D721Med (cell line): Measurements from ENCODE around the gene ADAMTS6.

Experiments
- DNase-seq: peaks from one replicate; pipeline ENCODE4 v3.0.0; 2011; ENCODE audit warnings: low spot score; ENCODE audit not compliant: insufficient read length
- FAIRE-seq: peaks from 2 replicates; lab custom pipeline; 2011; peaks lifted over from hg19 to GRCh38; lab: Jason Lieb, UNC
- TF ChIP-seq, protein P1 (sequence below): IDR thresholded peaks from 2 replicates; pipeline ENCODE4 v1.5.1; 2012; ENCODE audit warnings: mild to moderate bottlenecking, control low read depth; ENCODE audit not compliant: insufficient read depth; ENCODE audit errors: missing control alignments

Gene ADAMTS6

DNA sequence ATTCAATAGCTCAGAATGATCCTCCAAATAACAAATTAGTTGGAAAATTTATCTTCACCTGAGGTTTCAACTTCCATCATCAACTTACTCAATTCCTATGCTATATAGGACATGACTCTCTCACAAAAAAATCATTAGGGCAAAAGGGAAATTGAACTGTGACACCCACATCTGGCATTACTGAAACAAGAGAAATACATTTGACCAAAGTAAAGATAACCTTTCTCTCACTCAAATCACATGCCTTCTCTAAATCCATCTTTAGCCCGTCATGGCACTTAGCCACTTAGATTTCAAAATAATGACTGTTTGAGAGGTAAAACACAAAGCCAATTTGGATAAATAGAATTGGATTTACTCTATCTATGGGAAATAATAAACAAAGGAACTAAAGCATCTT lies 126.4 kb downstream of the ADAMTS6 start:
- DNase-seq = no peak
- no peak for FAIRE-seq
- TF ChIP-seq, protein P1, sequence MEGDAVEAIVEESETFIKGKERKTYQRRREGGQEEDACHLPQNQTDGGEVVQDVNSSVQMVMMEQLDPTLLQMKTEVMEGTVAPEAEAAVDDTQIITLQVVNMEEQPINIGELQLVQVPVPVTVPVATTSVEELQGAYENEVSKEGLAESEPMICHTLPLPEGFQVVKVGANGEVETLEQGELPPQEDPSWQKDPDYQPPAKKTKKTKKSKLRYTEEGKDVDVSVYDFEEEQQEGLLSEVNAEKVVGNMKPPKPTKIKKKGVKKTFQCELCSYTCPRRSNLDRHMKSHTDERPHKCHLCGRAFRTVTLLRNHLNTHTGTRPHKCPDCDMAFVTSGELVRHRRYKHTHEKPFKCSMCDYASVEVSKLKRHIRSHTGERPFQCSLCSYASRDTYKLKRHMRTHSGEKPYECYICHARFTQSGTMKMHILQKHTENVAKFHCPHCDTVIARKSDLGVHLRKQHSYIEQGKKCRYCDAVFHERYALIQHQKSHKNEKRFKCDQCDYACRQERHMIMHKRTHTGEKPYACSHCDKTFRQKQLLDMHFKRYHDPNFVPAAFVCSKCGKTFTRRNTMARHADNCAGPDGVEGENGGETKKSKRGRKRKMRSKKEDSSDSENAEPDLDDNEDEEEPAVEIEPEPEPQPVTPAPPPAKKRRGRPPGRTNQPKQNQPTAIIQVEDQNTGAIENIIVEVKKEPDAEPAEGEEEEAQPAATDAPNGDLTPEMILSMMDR = no peak

DNA sequence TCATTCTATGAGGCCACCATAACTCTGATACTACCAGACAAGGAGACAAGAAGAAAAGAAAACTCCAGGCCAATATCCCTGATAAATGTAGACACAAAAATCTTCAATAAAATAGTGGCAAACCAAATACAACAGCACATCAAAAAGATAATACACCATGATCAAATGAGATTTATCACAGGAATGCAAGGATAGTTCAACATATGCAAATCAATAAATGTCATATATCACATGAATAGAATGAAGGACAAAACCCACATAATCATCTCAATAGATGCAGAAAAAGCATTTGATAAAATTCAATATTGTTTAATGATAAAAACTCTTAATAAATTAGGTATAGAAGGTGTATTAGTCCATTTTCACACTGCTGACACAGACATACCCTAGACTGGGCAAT lies 139.9 kb downstream of the ADAMTS6 start:
- DNase-seq (no peak), FAIRE-seq (no peak)
- TF ChIP-seq, protein P1 = no peak

DNA sequence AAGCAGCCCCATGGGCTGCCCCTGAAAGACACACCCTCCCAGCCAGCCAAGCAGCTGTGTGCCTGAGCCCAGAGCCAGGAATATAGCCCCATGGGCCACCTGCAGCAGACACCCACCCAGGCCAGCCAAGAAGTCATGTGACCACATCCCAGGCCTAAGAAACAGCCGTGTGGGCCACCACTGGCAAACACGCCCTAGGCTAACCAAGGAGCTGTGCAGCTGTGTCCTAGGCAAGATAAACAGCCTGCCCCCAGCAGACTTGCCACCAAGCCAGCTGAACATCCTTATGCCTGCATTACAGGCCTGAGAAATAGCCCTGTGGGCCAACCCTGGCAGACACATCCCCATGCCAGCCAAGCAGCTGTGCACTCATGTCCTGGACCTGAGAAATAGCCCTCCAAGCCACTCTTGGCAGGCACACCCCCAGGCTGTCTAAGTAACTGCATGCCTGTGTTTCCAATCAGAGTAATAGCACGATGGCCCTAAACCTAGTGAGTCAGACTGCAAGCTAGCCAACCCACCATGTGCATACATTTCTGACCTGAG lies 143.0 kb downstream of the ADAMTS6 start:
- no peak for FAIRE-seq
- DNase-seq = no peak
- TF ChIP-seq, protein P1 = no peak

DNA sequence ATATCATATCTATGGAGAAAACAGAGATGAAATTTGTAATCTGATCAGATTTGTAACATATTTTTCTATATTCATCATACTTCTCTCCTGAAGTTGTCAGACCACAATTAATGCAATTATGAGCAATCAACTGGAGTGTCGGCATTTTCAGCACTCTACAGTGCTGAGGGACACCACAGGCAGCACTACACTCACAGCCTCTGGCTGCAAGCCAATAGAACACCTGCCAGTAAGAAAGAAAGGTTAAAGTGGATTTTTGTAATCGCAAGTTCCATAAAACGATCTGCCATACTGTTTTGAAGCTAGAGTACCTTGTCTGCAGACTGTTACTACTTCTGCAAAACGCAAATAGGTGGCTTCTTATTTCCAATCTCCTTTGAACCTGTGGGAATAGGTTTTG lies 147.6 kb downstream of the ADAMTS6 start:
- TF ChIP-seq, protein P1 = no peak
- FAIRE-seq (no peak), DNase-seq (no peak)

DNA sequence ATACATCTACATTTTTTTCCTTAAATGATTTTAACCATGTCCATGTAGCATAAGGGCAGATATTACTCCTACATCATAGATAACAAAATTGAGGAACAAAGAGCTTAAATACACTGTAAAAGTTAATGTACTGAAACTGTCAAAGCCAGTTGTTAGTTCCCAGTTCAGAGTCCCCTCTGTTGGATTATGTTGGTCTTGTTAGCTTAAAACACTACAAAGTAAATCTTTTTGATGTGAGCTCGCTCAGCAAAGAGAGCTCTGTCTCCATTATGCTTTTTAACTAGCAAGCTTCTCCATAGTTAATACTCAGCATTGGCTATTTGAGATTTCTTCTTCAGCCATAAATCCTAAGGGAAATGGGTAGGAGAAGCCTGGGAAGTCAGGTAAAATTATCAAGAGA lies 149.1 kb downstream of the ADAMTS6 start:
- DNase-seq = no peak
- FAIRE-seq = no peak
- TF ChIP-seq, protein P1 = no peak

DNA sequence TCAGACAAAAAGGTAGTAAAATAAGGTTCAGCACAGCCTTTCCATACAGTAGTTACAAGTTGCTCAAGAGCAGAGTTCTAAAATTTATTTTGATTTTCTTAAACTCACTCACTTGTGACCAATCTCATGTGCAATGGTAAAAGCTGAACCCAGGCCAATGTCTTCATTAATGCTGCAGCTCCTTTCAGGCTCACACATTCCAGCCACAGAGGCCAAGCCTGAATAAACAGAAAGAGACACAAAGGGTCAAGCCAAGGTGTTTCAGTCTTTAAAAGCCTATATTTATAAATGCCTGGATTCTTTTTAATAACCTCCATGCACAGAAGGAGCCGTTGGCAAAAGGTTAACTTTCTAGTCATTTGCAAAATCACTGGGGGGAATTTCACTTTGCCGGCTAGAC lies 152.5 kb downstream of the ADAMTS6 start:
- no peak for DNase-seq
- TF ChIP-seq, protein P1 = no peak
- FAIRE-seq = no peak

DNA sequence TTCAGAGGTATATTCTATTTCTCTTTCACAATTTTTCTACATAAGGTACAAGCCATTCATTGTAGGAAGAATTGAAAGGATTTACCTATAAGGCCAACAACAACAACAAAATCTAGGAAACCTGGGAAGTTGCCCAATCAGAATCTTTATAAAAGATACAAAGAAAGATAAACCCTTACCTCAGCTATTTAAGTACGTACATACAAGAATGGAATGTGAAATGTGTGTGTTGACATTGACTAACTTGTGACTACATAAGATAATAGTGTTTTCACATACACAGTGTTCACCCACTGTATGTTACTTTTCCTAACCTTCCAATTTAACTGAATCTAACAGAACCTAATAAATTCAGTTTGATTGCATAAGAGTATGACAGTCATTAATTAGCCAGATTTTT lies 154.1 kb downstream of the ADAMTS6 start:
- DNase-seq (no peak), FAIRE-seq (no peak)
- TF ChIP-seq, protein P1 = no peak
